H9 (cell line): Measurements from ENCODE around the gene ANP32B. TPM values are rescaled to one million over a fixed set of nuclear protein-coding genes. Genes with fewer than 3 reads are reported as not detected.
A peak's percentile ranks its signal among the peaks of the same experiment; 100 is the strongest.

Experiments used
- DNase-seq: peaks from one replicate; pipeline ENCODE4 v3.0.0-alpha.2; 2017
- H2AFZ ChIP-seq: one replicate; pipeline ENCODE4 v1.6.1; 2013; ENCODE audit warnings: mild to moderate bottlenecking, low read length, control low read depth, moderate library complexity
- H2AK5ac ChIP-seq: 2 replicates; pipeline ENCODE4 v1.6.1; 2013; ENCODE audit warnings: low read length, control low read depth, mixed read lengths; ENCODE audit not compliant: insufficient read length
- H2BK120ac ChIP-seq: one replicate; pipeline ENCODE4 v1.6.1; 2013; ENCODE audit warnings: low read depth, mild to moderate bottlenecking, low read length, control low read depth, inconsistent platforms; ENCODE audit not compliant: poor library complexity, severe bottlenecking
- H2BK12ac ChIP-seq: 2 replicates; pipeline ENCODE4 v1.6.1; 2013; ENCODE audit warnings: low read length, control low read depth, mixed read lengths, low read depth; ENCODE audit not compliant: insufficient read length
- H2BK15ac ChIP-seq: 2 replicates; pipeline ENCODE4 v1.6.1; 2013; ENCODE audit warnings: low read depth, low read length, control low read depth
- H2BK20ac ChIP-seq: one replicate; pipeline ENCODE4 v1.6.1; 2013; ENCODE audit warnings: low read depth, mild to moderate bottlenecking, low read length, control low read depth, inconsistent platforms; ENCODE audit not compliant: poor library complexity, severe bottlenecking
- H2BK5ac ChIP-seq: 2 replicates; pipeline ENCODE4 v1.6.1; 2013; ENCODE audit warnings: low read length, control low read depth, mixed read lengths; ENCODE audit not compliant: insufficient read length
- H3K14ac ChIP-seq: 2 replicates; pipeline ENCODE4 v1.6.1; 2013; ENCODE audit warnings: low read length, control low read depth; ENCODE audit not compliant: insufficient read depth
- H3K18ac ChIP-seq: 2 replicates; pipeline ENCODE4 v1.6.1; 2013; ENCODE audit warnings: low read depth, mild to moderate bottlenecking, mixed read lengths, low read length, control low read depth; ENCODE audit not compliant: insufficient read length
- H3K23ac ChIP-seq: 2 replicates; pipeline ENCODE4 v1.6.1; 2013; ENCODE audit warnings: low read length, control low read depth, mixed read lengths, low read depth; ENCODE audit not compliant: insufficient read length
- H3K23me2 ChIP-seq: 2 replicates; pipeline ENCODE4 v1.6.1; 2013; ENCODE audit warnings: low read depth, mild to moderate bottlenecking, mixed read lengths, low read length, control low read depth; ENCODE audit not compliant: insufficient read length, poor library complexity, severe bottlenecking
- H3K27ac ChIP-seq: 2 replicates; pipeline ENCODE4 v1.5.1; 2013; ENCODE audit warnings: low read length, control low read depth, mixed read lengths, low read depth; ENCODE audit not compliant: insufficient read length
- H3K27me3 ChIP-seq: 2 replicates; pipeline ENCODE4 v1.6.1; 2013; ENCODE audit warnings: low read length, control low read depth, inconsistent platforms; ENCODE audit not compliant: insufficient read depth
- H3K4ac ChIP-seq: 2 replicates; pipeline ENCODE4 v1.6.1; 2013; ENCODE audit warnings: low read depth, mild to moderate bottlenecking, control low read depth, inconsistent platforms, low read length, moderate library complexity
- H3K4me1 ChIP-seq: 2 replicates; pipeline ENCODE4 v1.6.1; 2013; ENCODE audit warnings: low read length, control low read depth, inconsistent platforms; ENCODE audit not compliant: insufficient read depth
- H3K4me2 ChIP-seq: 2 replicates; pipeline ENCODE4 v1.6.1; 2013; ENCODE audit warnings: low read length, control low read depth, mixed read lengths; ENCODE audit not compliant: insufficient read length, insufficient read depth
- H3K56ac ChIP-seq: 2 replicates; pipeline ENCODE4 v1.6.1; 2013; ENCODE audit warnings: low read depth, mild to moderate bottlenecking, mixed read lengths, low read length, control low read depth; ENCODE audit not compliant: insufficient read length
- H3K79me1 ChIP-seq: 2 replicates; pipeline ENCODE4 v1.6.1; 2013; ENCODE audit warnings: low read depth, mild to moderate bottlenecking, moderate library complexity, low read length, control low read depth, inconsistent platforms; ENCODE audit not compliant: insufficient read depth, poor library complexity, severe bottlenecking
- H3K79me2 ChIP-seq: 2 replicates; pipeline ENCODE4 v1.6.1; 2013; ENCODE audit warnings: low read length, control low read depth, inconsistent platforms; ENCODE audit not compliant: insufficient read depth
- H3K9ac ChIP-seq: 2 replicates; pipeline ENCODE4 v1.6.1; 2013; ENCODE audit warnings: low read length, control low read depth, mixed read lengths; ENCODE audit not compliant: insufficient read length; ENCODE audit errors: extremely low read depth
- H3K9me3 ChIP-seq: one replicate; pipeline ENCODE4 v1.6.1; 2013; ENCODE audit warnings: low read depth, low read length, inconsistent platforms; ENCODE audit not compliant: control insufficient read depth
- H3T11ph ChIP-seq: one replicate; pipeline ENCODE4 v1.6.1; 2013; ENCODE audit warnings: mild to moderate bottlenecking, low read length, control low read depth, inconsistent platforms
- H4K20me1 ChIP-seq: one replicate; pipeline ENCODE4 v1.6.1; 2013; ENCODE audit not compliant: control insufficient read depth, insufficient read length, insufficient read depth
- H4K5ac ChIP-seq: 2 replicates; pipeline ENCODE4 v1.6.1; 2013; ENCODE audit warnings: low read depth, mild to moderate bottlenecking, mixed read lengths, low read length, control low read depth; ENCODE audit not compliant: insufficient read length
- H4K8ac ChIP-seq: replicated peaks from 2 replicates; pipeline ENCODE4 v1.6.1; 2013; ENCODE audit warnings: low read length, control low read depth, mixed read lengths, low read depth; ENCODE audit not compliant: insufficient read length
- H4K91ac ChIP-seq: 2 replicates; pipeline ENCODE4 v1.6.1; 2013; ENCODE audit warnings: low read depth, mild to moderate bottlenecking, moderate library complexity, mixed read lengths, low read length, control low read depth; ENCODE audit not compliant: insufficient read length
- H3K27ac Mint-ChIP-seq, 3 experiments: 2 replicates in 2 of 3; 3 replicates in 1 of 3; pipeline ENCODE4 v1.8.0; 2020 to 2021; ENCODE audit warnings: mixed read lengths in 3 of 3, mild to moderate bottlenecking in 1 of 3, moderate library complexity in 1 of 3
- H3K27me3 Mint-ChIP-seq: 2 replicates; pipeline ENCODE4 v1.8.0; 2021; ENCODE audit warnings: low read depth, mild to moderate bottlenecking, moderate library complexity, mixed read lengths
- H3K36me3 Mint-ChIP-seq, 3 experiments: 2 replicates in 2 of 3; 3 replicates in 1 of 3; pipeline ENCODE4 v1.8.0; 2020 to 2021; ENCODE audit warnings: low read depth in 3 of 3, mixed read lengths in 3 of 3; ENCODE audit not compliant: insufficient read depth in 1 of 3
- H3K4me1 Mint-ChIP-seq, 2 experiments: 2 replicates each; pipeline ENCODE4 v1.8.0; 2020; ENCODE audit warnings: mixed read lengths in 2 of 2
- H3K4me3 Mint-ChIP-seq, 2 experiments: 2 replicates in 1 of 2; 3 replicates in 1 of 2; pipeline ENCODE4 v1.8.0; 2020 to 2021; ENCODE audit warnings: mild to moderate bottlenecking in 2 of 2, mixed read lengths in 2 of 2, moderate library complexity in 1 of 2
- H3K9me3 Mint-ChIP-seq, 2 experiments: 2 replicates in 1 of 2; 3 replicates in 1 of 2; pipeline ENCODE4 v1.8.0; 2020; ENCODE audit warnings: mild to moderate bottlenecking in 2 of 2, mixed read lengths in 2 of 2, moderate library complexity in 1 of 2
- CTCF ChIP-seq: fragments of 200-600 bp; sonication (generic); conservative IDR thresholded peaks from 3 replicates; pipeline ENCODE4 v1.8.0; 2021; ENCODE audit warnings: antibody characterized with exemption, mild to moderate bottlenecking
- WGBS: extraction: QIAGEN DNeasy Blood & Tissue Kit; methylation state at CpG from one replicate; pipeline ENCODE4 v1.1.7; 2013; ENCODE audit warnings: missing lambda C conversion rate, low lambda C conversion rate, mixed read lengths; ENCODE audit not compliant: insufficient read length; ENCODE audit errors: extremely low coverage; 5-methylcytosine and 5-hydroxymethylcytosine counted together
- total RNA-seq: library from RNA; stranded (reverse); gene quantifications from 2 replicates; pipeline ENCODE4 v1.2.1, GENCODE V29; 2021

The ANP32B gene
- total RNA-seq, 1 experiment from 2014 or later: 91.6 TPM

- Histone ChIP-seq H3K14ac (no peak overlapping the region), H3K79me2 (peaks cover 2% of the 10 kb centered on the region; the same call in 1 of the 2 replicates), H3K9ac (no peak overlapping the region), H4K5ac (no peak overlapping the region), H2BK5ac (no peak overlapping the region), H4K20me1 (no peaks in the 10 kb centered on the region), H4K8ac (no peak overlapping the region), H3K27me3 (peaks cover 50% of the 10 kb centered on the region), H2AFZ (no peak overlapping the region), H3T11ph (no peak overlapping the region), H3K9me3 (no peaks in the 10 kb centered on the region), H3K4me1 (no peaks in the 10 kb centered on the region), H3K56ac (no peak overlapping the region), H4K91ac (no peak overlapping the region), H2BK12ac (no peak overlapping the region), H3K79me1 (peaks cover 6% of the 10 kb centered on the region), H2AK5ac (no peak overlapping the region), H3K4me2 (no peak overlapping the region), H2BK20ac (no peak overlapping the region), H3K23ac (no peak overlapping the region), H3K23me2 (peaks cover 9% of the 10 kb centered on the region), H3K4ac (no peak overlapping the region), H3K18ac (no peak overlapping the region), H2BK15ac (no peak overlapping the region), H2BK120ac (no peak overlapping the region), H3K27ac (no peak overlapping the region)
- TF ChIP-seq CTCF: no peak
- Mint-ChIP-seq H3K27ac (no peak overlapping the region; a peak in 1 of 7 replicates), H3K36me3 (peaks cover 0 to 3% (median 0%) of the 10 kb centered on the region in 3 experiments; a peak in 2 of 7 replicates), H3K9me3 (peaks cover 3 to 16% of the 10 kb centered on the region in 2 experiments), H3K4me3 (peak overlapping the region in 1 of 2 experiments; percentile 38; a peak in 2 of 5 replicates), H3K4me1 (peaks cover 4% of the 10 kb centered on the region in 2 experiments; a peak in 3 of 4 replicates), H3K27me3 (peaks cover 76% of the 10 kb centered on the region)
- no CpG with 5 or more reads among the region's 10 CpGs for WGBS
- no peak for DNase-seq
Observed at GRCh38 chr9:97980918-97981845, 2.0 kb upstream of the ANP32B start.
